ENCODE measurements around the gene ITGB7. TPM values are rescaled to one million over a fixed set of nuclear protein-coding genes. Genes with fewer than 3 reads are reported as not detected.

Gene ITGB7
- total and polyA plus RNA-seq, 2 donors (not counting 3 experiments of a cell fraction or from before 2014, with no cell fraction given) = 0.17 TPM; not detected in 1

DNA sequence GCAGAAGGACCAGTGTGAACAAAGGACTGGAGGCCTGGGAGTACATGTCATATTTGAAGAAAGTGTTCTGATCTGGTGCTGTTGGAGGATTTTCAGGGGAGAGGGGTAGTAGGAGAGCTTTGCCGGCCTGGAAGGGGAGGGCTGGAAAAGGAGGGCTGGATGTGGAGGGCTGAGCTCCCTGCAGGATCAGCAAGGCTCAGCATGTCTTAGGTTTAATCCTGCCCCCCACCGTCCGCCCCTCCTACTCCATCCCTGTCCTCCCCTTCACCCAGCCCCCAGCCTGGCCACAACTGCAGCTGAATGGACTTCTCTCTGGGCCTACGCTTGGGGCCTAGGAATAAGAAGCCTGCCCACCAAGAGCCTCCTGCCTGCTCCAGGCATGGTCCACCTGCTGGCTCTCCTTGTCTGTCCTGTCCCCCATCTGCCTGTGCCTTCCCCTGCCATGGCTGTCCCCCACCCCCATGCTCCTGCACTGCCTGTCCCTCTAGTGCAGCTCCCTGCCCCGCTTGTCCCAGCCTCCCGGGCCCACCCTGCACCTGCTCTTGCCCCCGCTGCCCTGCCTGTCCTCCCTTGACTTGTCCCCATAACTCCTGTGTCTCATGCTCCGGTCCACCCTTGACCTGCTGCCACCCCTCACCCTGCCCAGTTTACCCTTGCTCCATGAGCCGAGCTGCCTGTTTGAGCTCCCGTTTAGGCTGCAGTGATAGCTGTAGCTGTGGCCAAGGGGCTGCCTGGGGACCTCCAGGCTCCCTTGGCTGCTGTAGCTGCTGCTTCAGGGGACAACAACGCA, 34.8 kb upstream of the ITGB7 start:
- Histone ChIP-seq H3K4me1 (ENCODE audit: control insufficient read depth, extremely low read depth, insufficient read depth, low read length) (no peaks in the 10 kb centered on the region), H3K79me2 (ENCODE audit: control insufficient read depth, insufficient read depth, low read length) (no peaks in the 10 kb centered on the region), H3K9ac (replicated peaks; ENCODE audit: extremely low read depth, insufficient read depth, low read length) (no peak overlapping the region), H3K27ac (ENCODE audit: insufficient read depth, low read depth, low read length) (no peak overlapping the region), H3K27me3 (ENCODE audit: control insufficient read depth in 2 of 2, insufficient read depth in 2 of 2, low read length in 2 of 2) (peaks cover 16 to 18% of the 10 kb centered on the region in 2 experiments), H3K4me2 (ENCODE audit: insufficient read depth, low read length) (no peak overlapping the region), H3K36me3 (ENCODE audit: control insufficient read depth in 2 of 2, extremely low read depth in 1 of 2, insufficient read depth in 2 of 2, low read length in 2 of 2) (no peaks in the 10 kb centered on the region), H2AFZ (ENCODE audit: low read depth, low read length) (no peak overlapping the region), H3K4me3 (replicated peaks in 1 of 3; ENCODE audit: insufficient read depth in 1 of 3, low read depth in 1 of 3, low read length in 3 of 3) (no peak overlapping the region), H3K9me3 (replicated peaks; ENCODE audit: control insufficient read depth, insufficient read depth, low read length) (no peaks in the 10 kb centered on the region), H4K20me1 (replicated peaks; ENCODE audit: control insufficient read depth, extremely low read depth, insufficient read depth, low read length) (no peaks in the 10 kb centered on the region), H3K9me1 (replicated peaks; ENCODE audit: control insufficient read depth, extremely low read depth, insufficient read depth, low read length) (no peaks in the 10 kb centered on the region)
- TF ChIP-seq EZH2 (IDR thresholded peaks at IDR 0.05; ENCODE audit: borderline replicate concordance, low read depth, low read length, severe bottlenecking) = no peak
- no peak for TF ChIP-seq JUN (IDR thresholded peaks at IDR 0.05; ENCODE audit: borderline replicate concordance, insufficient read depth, insufficient read length, low read depth)
- TF ChIP-seq MYC (IDR thresholded peaks at IDR 0.05; ENCODE audit: low read depth, low read length) = no peak
- TF ChIP-seq, protein P1, sequence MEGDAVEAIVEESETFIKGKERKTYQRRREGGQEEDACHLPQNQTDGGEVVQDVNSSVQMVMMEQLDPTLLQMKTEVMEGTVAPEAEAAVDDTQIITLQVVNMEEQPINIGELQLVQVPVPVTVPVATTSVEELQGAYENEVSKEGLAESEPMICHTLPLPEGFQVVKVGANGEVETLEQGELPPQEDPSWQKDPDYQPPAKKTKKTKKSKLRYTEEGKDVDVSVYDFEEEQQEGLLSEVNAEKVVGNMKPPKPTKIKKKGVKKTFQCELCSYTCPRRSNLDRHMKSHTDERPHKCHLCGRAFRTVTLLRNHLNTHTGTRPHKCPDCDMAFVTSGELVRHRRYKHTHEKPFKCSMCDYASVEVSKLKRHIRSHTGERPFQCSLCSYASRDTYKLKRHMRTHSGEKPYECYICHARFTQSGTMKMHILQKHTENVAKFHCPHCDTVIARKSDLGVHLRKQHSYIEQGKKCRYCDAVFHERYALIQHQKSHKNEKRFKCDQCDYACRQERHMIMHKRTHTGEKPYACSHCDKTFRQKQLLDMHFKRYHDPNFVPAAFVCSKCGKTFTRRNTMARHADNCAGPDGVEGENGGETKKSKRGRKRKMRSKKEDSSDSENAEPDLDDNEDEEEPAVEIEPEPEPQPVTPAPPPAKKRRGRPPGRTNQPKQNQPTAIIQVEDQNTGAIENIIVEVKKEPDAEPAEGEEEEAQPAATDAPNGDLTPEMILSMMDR (IDR thresholded peaks at IDR 0.05; ENCODE audit: extremely low read depth in 1 of 2, insufficient read depth in 1 of 2, low read depth in 1 of 2, low read length in 2 of 2) = no peak
- TF ChIP-seq GATA2 (IDR thresholded peaks at IDR 0.05; ENCODE audit: insufficient read depth, insufficient read length, low read depth, low read length) = no peak
- TF ChIP-seq, protein P2, sequence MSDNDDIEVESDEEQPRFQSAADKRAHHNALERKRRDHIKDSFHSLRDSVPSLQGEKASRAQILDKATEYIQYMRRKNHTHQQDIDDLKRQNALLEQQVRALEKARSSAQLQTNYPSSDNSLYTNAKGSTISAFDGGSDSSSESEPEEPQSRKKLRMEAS (IDR thresholded peaks at IDR 0.05; ENCODE audit: insufficient read depth, insufficient read length) = no peak
- no peak for TF ChIP-seq FOS (IDR thresholded peaks at IDR 0.05; ENCODE audit: borderline replicate concordance, insufficient read depth, low read length)
- TF ChIP-seq POLR2A (IDR thresholded peaks at IDR 0.05; ENCODE audit: low read depth, low read length) = no peak
- no peak for TF ChIP-seq POLR2AphosphoS5 (IDR thresholded peaks at IDR 0.05; ENCODE audit: insufficient read depth, low read depth, low read length)
- dilution Hi-C loops (cut with MboI; ENCODE audit: extremely low pct_ligation_motif_present, low sequenced_read_pairs) = no loop called here
- DNase-seq (ENCODE audit: low read depth, low spot score) (no peak), FAIRE-seq (no peak)
- ChIA-PET POLR2A (no interaction called here), CTCF (interaction anchor here (0.9 to 8.0 kb wide), 7 partner anchors 8 to 82 kb away, joined by 3 to 38 read pairs (median 4); partner anchors contain the start of gene ESPL1)
- intact Hi-C loops (cut with micrococcal nuclease) = no loop called here
- no TSS peak for BruUV-seq (replicated peaks)

All from endothelial cell of umbilical vein (primary cell).